ENCODE results near the gene GRIN2C. TPM values are rescaled to one million over a fixed set of nuclear protein-coding genes. Genes with fewer than 3 reads are reported as not detected.

Gene GRIN2C
- total and polyA plus RNA-seq, 9 of the 15 experiments (the other 6 are each of a cell fraction or from before 2014, with no cell fraction given): under 0.01 to 0.33 (median 0.10) TPM; not detected in 2

- TF ChIP-seq E2F1 (CRISPR knock-in tag; IDR thresholded peaks at IDR 0.05) (peak; percentile 94), ZNF79 (CRISPR knock-in tag; IDR thresholded peaks at IDR 0.05; ENCODE audit: low read depth) (0 out of 2 replicates have a peak, but pooled peaks have one; percentile 22), AFF1 (IDR thresholded peaks at IDR 0.05; ENCODE audit: low read depth in 1 of 2, partially characterized antibody in 2 of 2) (peak in 1 of 2 experiments; percentile 72), L3MBTL2 (IDR thresholded peaks at IDR 0.05) (peak; percentile 88), ZNF75A (CRISPR knock-in tag; IDR thresholded peaks at IDR 0.05) (no peak), NBN (IDR thresholded peaks at IDR 0.05; ENCODE audit: low read depth) (peak; percentile 50; the same call in 1 of the 2 replicates), ZBTB49 (CRISPR knock-in tag; IDR thresholded peaks at IDR 0.05; ENCODE audit: borderline replicate concordance) (no peak), DEAF1 (CRISPR knock-in tag; IDR thresholded peaks at IDR 0.05) (0 out of 2 replicates have a peak, but pooled peaks have one; percentile 19), NR1H2 (CRISPR knock-in tag; IDR thresholded peaks at IDR 0.05) (no peak), BRCA1 (IDR thresholded peaks at IDR 0.05) (no peak), BRCA1 (CRISPR knock-in tag; IDR thresholded peaks at IDR 0.05) (no peak), ZNF311 (CRISPR knock-in tag; IDR thresholded peaks at IDR 0.05) (peak; percentile 58; the same call in 1 of the 2 replicates), ZBED1 (IDR thresholded peaks at IDR 0.05) (0 out of 2 replicates have a peak, but pooled peaks have one; percentile 17), ASH1L (IDR thresholded peaks at IDR 0.05; ENCODE audit: borderline replicate concordance, low read depth, partially characterized antibody) (peak; percentile 88), IFI16 (CRISPR knock-in tag; IDR thresholded peaks at IDR 0.05) (no peak), ZNF561 (CRISPR knock-in tag; conservative IDR thresholded peaks at IDR 0.05) (peak; percentile 71; the same call in 1 of the 2 replicates), NFRKB (IDR thresholded peaks at IDR 0.05; ENCODE audit: low read depth) (peak; percentile 85; the same call in 1 of the 2 replicates), CEBPG (CRISPR knock-in tag; IDR thresholded peaks at IDR 0.05) (peak; percentile 99), CEBPG (tag; conservative IDR thresholded peaks at IDR 0.05 in 1 of 2, IDR thresholded peaks at IDR 0.05 in 1 of 2) (peak; percentile 89)
Measured at GRCh38 chr17:74873037-74873873, 13.6 kb upstream of the GRIN2C start (continued).

All from K562 (cell line).